Neural cell (in vitro differentiated cells): ENCODE results near the gene INF2.
A peak's percentile ranks its signal among the peaks of the same experiment; 100 is the strongest.

ENCODE experiments used
- CTCF ChIP-seq: fragments of 450-650 bp; IDR thresholded peaks from 2 replicates; pipeline ENCODE4 v1.5.1; 2014; ENCODE audit warnings: antibody characterized with exemption, mild to moderate bottlenecking, moderate library complexity; ENCODE audit not compliant: poor library complexity, severe bottlenecking
- EP300 ChIP-seq: fragments of 450-650 bp; conservative IDR thresholded peaks from 2 replicates; pipeline ENCODE4 v1.6.1; 2014; ENCODE audit warnings: antibody characterized with exemption, mild to moderate bottlenecking, moderate library complexity; ENCODE audit not compliant: poor library complexity, severe bottlenecking
- EZH2 ChIP-seq: fragments of 200-600, 300-800 bp; shearing (Covaris generic), sonication (generic); IDR thresholded peaks from 2 replicates; pipeline ENCODE4 v1.6.1; 2014; ENCODE audit warnings: antibody characterized with exemption, low read length, borderline replicate concordance, mild to moderate bottlenecking; ENCODE audit not compliant: insufficient read depth, poor library complexity, severe bottlenecking
- POLR2AphosphoS5 ChIP-seq: IDR thresholded peaks from 2 replicates; pipeline ENCODE4 v1.6.1; 2012
- REST ChIP-seq: IDR thresholded peaks from 2 replicates; pipeline ENCODE4 v1.6.1; 2012; ENCODE audit warnings: borderline replicate concordance
- TAF1 ChIP-seq: IDR thresholded peaks from 2 replicates; pipeline ENCODE4 v1.6.1; 2012; ENCODE audit warnings: low read depth

- TF ChIP-seq CTCF (peak; percentile 27), EP300 (peak; percentile 70), POLR2AphosphoS5 (peak; percentile 88), REST (peak; percentile 67), EZH2 (no peak), TAF1 (no peak)
Measured at GRCh38 chr14:104752735-104753527, 63.5 kb downstream of the INF2 start, which contains the start of gene SIVA1.
